ENCODE data around the gene RAB7A.
A peak's percentile ranks its signal among the peaks of the same experiment; 100 is the strongest.
"Not testable (repeated sequence)": the region's sequence is repeated elsewhere in the genome, so short reads cannot be mapped to it uniquely, and the experiment has no call there.

RAB7A gene

GRCh38 chr3:128749561-128749960 is 23.6 kb downstream of the RAB7A start:
- not testable (repeated sequence) for DNase-seq

GRCh38 chr3:128753715-128754114 is 27.7 kb downstream of the RAB7A start:
- DNase-seq = no peak

GRCh38 chr3:128760042-128760441 is 34.1 kb downstream of the RAB7A start:
- no peak for DNase-seq

GRCh38 chr3:128760881-128761280 is 34.9 kb downstream of the RAB7A start:
- DNase-seq = no peak

DNA sequence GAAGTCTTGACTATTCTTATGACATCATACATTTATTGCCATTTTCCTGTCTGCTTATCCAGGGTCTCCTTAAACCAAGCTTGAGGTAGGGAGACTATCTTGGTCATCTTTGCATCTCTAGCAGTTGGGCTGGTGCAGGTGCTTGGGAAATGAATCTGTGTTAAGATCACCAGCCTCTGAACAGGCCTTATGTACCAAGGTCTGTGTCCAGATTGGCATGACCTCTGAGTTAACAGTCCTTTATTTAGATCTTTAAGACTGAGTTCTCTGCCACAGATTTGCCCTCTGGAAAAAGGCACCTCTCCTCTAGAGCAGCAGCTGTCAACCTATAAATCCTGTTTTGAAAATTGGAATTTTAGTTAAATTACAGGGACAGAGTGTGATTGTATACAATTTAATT is 35.4 kb downstream of the RAB7A start:
- DNase-seq = no peak

DNA sequence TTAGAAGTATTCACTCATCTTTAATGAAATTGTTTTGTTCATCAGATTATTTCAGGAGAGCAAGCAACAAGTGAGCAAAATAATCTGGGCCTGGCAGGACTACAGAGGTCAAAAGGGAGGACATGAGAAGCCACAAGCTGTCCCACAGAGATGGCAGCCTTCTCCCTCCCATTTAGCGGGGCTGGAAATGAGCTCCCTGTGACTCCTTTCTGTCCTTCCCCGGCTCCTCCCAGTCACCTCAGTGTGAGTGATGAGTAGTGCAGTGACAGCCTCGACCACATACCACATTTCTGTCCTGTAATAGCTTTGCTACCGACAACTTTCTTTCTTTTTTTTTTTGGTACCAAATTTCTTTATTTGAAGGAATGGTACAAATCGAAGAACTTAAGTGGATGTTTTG is 38.0 kb downstream of the RAB7A start:
- DNase-seq = no peak

DNA sequence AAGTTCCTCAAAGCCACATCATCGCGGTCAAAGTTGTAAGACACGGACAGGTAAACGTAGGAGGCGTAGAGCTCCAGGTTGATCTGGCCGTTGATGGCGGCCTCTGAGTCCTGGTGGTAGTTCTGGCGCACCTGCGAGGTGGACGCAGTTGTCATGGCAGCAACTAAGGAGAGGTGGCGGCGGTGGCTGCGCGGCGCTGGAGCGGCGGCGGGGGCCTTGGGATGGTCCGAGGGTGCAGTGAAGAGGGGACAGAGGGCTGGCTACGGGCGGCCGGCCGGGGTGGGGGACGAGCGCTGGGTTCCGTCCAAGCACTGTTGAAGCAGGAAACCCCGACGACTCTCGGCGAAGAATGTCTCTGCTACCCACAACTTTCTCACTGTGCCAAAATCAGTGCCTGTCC is 38.9 kb downstream of the RAB7A start:
- DNase-seq = no peak

GRCh38 chr3:128767094-128767750 is 41.2 kb downstream of the RAB7A start:
- DNase-seq = no peak

DNA sequence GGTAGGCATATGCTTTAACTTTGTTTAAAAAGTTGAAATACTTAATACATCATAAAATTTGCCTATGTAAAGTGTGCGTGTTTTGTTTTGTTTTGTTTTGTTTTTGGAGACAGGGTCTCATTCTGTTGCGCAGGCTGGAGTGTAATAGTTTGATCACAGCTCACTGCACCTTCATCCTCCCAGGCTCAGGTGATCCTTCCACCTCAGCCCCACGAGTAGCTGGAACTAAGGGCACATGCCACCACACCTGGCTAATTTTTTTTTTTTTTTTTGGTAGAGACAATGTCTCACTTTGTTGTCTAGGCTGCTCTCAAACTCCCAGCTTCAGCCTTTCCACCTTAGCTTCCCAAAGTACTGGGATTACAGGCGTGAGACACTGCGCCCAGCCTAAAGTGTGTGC is 42.5 kb downstream of the RAB7A start:
- DNase-seq = no peak

- no peak for DNase-seq
Measured at GRCh38 chr3:128770387-128770786, 44.4 kb downstream of the RAB7A start.

DNA sequence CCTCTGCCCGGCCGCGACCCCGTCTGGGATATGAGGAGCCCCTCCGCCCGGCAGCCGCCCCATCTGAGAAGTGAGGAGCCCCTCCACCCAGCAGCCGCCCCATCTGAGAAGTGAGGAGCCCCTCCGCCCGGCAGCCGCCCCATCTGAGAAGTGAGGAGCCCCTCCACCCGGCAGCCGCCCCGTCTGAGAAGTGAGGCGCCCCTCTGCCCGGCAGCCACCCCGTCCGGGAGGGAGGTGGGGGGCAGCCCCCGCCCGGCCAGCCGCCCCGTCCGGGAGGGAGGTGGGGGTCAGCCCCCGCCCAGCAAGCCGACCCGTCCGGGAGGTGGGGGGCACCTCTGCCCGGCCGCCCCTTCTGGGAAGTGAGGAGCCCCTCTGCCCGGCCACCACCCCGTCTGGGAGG is 47.2 kb downstream of the RAB7A start:
- not testable (repeated sequence) for DNase-seq

- DNase-seq = not testable (repeated sequence)
Measured at GRCh38 chr3:128773592-128773991, 47.6 kb downstream of the RAB7A start.

DNA sequence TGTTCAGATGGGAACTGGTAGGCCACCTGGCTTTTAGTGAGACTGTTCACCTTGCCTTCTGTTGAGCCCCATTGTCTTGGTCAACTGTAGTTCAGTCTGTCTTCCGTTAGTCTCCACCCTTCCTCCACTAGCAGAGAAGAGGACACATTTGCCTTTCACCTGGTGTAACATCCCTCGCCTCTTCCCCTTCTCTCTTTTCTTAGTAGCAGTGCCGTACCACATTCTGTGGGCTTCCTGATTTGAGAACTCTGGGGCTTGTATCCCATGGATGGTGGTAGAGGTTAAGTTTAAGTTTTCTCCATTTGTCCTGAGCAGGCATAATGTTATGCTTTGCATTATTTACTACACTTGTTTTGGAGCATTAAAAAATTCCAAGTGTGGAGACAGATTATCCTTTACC is 49.3 kb downstream of the RAB7A start:
- no peak for DNase-seq

- DNase-seq = no peak
Measured at GRCh38 chr3:128775906-128776542, 50.0 kb downstream of the RAB7A start.

DNA sequence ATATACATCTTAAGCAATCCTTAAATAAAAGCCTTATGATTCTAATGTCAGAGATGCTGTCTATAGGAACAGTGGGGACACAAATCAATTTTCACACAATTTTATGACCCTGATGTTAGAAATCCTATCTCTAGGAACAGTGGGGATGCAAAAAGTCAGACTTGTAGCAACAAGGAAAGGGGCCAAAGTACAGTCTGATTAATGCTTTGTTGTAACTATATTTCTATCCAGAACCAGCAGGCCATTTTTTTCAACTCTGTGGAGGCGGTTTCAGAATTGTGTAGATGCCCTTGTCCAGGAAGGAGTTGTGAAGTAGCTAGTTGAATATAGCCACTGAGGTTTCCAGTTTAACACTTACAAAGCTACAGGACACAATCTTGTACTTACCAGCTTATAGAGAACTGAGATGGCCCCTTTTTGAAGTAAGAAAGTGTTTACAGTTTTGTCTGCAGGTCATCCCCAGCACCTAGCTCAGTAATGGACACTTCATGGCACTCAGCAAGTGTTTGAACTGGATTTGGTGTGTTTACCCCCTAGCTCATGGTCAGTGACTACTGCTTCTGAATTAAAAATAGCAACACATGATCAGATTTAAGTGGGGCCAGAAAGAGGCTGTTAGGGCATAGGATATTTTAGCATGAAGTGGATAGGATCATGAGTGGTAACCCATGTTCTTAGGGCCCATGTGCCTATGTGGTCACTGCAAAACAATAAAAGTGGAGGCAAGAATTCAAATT is 54.3 kb downstream of the RAB7A start:
- DNase-seq = no peak

DNA sequence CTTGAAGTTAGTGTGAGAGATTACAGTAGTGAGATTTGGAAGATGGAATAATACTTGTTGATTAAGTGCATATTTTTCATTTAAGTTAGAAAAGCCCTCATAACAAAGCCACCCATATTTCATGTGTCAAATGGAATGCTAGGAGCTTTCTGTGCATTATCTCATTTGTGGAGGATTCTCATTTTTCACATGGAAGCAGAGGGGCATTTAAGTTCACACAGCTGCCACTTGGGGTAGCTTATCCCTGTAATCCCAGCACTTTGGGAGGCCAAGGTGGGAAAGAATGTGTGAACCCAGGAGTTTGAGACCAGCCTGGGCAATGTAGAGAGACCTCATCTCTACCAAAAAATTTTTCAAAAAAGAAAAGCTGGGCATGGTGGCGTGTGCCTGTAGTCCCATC is 55.2 kb downstream of the RAB7A start:
- DNase-seq = no peak

DNA sequence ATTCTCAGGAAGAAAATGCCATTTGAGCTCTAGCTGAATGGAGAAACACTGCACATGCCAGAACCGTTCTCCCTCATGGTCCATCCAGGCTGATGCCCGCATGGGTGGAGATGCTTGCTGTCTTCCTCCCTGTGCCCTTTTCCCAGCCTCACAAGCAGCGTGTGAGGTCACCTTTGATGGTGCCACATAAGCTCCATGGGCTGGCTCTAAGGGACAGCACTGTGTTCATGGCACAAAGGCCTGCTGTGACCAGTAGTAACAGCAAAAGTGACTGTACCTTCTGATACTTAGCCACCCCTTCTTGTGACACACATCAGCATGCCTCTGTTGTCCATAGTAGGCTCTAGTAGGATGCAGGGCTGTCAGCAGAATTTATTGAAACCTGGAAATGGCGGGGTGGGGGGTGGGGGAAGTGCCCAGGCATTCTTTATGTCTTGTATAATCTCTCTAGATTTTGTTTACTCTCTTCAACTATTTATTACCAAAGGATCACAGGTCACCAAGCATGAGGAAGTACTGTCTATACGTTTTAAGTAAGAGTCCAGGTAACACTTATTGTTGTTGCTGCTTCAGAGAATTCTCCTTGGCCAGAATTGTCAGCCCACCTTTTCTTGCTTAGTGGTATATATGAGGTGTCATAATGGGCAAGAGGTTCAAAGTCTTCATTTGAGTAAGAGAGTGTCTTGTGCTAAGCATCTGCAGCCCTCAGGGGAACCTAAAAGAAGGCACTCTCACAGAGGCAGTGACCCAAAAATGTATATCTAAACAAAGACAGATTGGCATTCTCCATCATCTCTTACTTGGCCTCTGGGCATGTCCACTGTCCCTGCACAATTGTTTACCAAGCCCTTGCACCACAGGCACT is 56.5 kb downstream of the RAB7A start:
- no peak for DNase-seq

GRCh38 chr3:128783774-128784173 is 57.8 kb downstream of the RAB7A start:
- DNase-seq = no peak

- peak in 36 of 56 donors; percentile 5 to 78 (median 34) for DNase-seq
Measured at GRCh38 chr3:128784232-128784631, 58.2 kb downstream of the RAB7A start.

GRCh38 chr3:128784843-128785242 is 58.9 kb downstream of the RAB7A start:
- DNase-seq = no peak

DNA sequence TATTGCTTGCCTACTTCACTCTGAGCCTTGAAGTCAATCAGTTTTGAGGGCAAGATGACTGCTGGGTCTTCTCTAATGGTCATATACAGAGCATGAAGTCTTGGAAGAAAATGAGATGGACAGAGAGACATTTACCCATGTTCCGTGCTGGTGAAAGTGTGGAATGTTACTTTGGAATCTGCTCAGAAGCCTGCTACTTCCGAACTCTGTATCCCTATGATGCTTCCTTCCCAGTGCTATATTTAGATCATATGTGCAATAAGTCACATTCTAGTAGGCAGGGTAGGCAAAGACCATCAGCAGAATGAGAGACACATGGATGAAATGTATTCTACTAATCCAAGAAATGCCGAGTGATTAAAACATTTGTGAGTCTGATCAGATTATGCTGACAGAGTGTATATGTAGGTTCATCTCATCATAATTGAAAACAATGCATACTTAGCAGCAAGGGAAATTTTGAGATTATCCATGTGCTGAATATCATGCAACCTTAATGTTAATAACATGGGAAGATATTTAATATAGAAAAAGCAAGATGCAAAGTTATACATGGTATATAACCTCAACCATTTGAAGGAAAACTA is 60.5 kb downstream of the RAB7A start:
- no peak for DNase-seq

All from nucleus accumbens (tissue), 56 donors.